Measurements from ENCODE around the gene NUDC. TPM values are rescaled to one million over a fixed set of nuclear protein-coding genes. Genes with fewer than 3 reads are reported as not detected.
A peak's percentile ranks its signal among the peaks of the same experiment; 100 is the strongest.

The NUDC gene
- total and polyA plus RNA-seq, 9 of the 15 experiments (the other 6 are each of a cell fraction or from before 2014, with no cell fraction given), result 9.8 to 234 (median 149) TPM

DNA sequence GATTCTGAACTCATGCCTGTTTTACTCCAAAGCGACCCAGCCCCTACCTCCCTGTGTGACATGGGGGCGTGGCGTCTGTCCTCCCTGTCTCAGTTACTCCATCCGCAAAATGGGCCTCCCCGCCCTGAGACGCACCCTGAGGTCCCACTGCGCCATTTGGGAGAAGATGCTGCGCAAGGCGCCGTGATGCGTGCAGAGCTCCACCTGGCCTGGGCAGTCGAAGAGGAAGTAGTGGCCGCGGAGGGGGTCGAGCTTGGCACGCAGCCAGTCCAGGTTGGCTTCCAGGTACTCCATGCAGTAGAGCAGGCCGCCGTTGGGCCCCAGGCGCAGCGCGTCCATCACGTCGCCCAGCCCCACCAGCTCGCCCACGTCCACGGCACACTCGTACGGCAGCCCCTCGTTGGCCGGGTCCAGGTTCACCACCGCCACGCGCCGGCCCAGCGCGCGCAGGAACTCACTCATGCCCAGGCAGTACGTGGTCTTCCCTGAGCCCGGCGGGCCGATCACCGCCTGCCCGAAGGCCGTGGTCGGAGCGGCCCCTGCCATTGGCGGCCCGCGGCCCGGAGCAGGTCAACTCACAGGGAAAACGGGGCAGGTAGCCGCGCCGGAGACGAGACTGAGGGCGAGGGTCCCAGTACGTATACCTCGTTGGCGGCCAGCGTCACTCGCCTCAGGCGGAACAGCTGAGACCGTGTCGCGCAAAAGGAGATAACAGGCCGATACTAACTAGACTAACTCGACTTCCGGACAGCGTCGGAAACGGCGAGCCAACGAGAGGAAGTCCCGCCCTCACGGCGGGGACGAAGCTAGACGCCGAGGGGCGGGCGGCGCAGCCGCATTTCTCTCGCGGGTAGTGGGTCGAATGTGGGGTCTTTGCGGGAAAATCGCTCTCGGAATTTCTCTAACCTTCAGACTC, 31.7 kb upstream of the NUDC start, which contains the start of gene GPN2 (continued):
- TF ChIP-seq, protein P1, sequence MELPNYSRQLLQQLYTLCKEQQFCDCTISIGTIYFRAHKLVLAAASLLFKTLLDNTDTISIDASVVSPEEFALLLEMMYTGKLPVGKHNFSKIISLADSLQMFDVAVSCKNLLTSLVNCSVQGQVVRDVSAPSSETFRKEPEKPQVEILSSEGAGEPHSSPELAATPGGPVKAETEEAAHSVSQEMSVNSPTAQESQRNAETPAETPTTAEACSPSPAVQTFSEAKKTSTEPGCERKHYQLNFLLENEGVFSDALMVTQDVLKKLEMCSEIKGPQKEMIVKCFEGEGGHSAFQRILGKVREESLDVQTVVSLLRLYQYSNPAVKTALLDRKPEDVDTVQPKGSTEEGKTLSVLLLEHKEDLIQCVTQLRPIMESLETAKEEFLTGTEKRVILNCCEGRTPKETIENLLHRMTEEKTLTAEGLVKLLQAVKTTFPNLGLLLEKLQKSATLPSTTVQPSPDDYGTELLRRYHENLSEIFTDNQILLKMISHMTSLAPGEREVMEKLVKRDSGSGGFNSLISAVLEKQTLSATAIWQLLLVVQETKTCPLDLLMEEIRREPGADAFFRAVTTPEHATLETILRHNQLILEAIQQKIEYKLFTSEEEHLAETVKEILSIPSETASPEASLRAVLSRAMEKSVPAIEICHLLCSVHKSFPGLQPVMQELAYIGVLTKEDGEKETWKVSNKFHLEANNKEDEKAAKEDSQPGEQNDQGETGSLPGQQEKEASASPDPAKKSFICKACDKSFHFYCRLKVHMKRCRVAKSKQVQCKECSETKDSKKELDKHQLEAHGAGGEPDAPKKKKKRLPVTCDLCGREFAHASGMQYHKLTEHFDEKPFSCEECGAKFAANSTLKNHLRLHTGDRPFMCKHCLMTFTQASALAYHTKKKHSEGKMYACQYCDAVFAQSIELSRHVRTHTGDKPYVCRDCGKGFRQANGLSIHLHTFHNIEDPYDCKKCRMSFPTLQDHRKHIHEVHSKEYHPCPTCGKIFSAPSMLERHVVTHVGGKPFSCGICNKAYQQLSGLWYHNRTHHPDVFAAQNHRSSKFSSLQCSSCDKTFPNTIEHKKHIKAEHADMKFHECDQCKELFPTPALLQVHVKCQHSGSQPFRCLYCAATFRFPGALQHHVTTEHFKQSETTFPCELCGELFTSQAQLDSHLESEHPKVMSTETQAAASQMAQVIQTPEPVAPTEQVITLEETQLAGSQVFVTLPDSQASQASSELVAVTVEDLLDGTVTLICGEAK (IDR thresholded peaks at IDR 0.05), result peak; percentile 95
- TF ChIP-seq, protein P1 (CRISPR knock-in tag; IDR thresholded peaks at IDR 0.05), result 0 out of 2 replicates have a peak, but pooled peaks have one; percentile 41
- TF ChIP-seq ZBTB17 (CRISPR knock-in tag; IDR thresholded peaks at IDR 0.05) (peak; percentile 69), CCAR2 (IDR thresholded peaks at IDR 0.05; ENCODE audit: low read depth, low read length) (no peak)
- TF ChIP-seq, protein P2, sequence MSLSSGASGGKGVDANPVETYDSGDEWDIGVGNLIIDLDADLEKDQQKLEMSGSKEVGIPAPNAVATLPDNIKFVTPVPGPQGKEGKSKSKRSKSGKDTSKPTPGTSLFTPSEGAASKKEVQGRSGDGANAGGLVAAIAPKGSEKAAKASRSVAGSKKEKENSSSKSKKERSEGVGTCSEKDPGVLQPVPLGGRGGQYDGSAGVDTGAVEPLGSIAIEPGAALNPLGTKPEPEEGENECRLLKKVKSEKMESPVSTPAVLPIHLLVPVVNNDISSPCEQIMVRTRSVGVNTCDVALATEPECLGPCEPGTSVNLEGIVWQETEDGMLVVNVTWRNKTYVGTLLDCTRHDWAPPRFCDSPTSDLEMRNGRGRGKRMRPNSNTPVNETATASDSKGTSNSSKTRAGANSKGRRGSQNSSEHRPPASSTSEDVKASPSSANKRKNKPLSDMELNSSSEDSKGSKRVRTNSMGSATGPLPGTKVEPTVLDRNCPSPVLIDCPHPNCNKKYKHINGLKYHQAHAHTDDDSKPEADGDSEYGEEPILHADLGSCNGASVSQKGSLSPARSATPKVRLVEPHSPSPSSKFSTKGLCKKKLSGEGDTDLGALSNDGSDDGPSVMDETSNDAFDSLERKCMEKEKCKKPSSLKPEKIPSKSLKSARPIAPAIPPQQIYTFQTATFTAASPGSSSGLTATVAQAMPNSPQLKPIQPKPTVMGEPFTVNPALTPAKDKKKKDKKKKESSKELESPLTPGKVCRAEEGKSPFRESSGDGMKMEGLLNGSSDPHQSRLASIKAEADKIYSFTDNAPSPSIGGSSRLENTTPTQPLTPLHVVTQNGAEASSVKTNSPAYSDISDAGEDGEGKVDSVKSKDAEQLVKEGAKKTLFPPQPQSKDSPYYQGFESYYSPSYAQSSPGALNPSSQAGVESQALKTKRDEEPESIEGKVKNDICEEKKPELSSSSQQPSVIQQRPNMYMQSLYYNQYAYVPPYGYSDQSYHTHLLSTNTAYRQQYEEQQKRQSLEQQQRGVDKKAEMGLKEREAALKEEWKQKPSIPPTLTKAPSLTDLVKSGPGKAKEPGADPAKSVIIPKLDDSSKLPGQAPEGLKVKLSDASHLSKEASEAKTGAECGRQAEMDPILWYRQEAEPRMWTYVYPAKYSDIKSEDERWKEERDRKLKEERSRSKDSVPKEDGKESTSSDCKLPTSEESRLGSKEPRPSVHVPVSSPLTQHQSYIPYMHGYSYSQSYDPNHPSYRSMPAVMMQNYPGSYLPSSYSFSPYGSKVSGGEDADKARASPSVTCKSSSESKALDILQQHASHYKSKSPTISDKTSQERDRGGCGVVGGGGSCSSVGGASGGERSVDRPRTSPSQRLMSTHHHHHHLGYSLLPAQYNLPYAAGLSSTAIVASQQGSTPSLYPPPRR (CRISPR knock-in tag; IDR thresholded peaks at IDR 0.05; ENCODE audit: borderline replicate concordance), result peak; percentile 95
